Spleen (tissue), 7 donors: ENCODE results near the gene AMT.

ENCODE experiments used
- CTCF ChIP-seq, 11 experiments: fragments of 200-600 bp in 7 of 11; fragments of 450-650 bp in 4 of 11; sonication (generic) in 4 of 11; IDR thresholded peaks in 8 of 11; conservative IDR thresholded peaks in 3 of 11; 1 replicate in 7 of 11; 2 replicates in 4 of 11; pipeline versions ENCODE4 v1.4.0 to v1.8.0; 2016 to 2021; ENCODE audit warnings: antibody characterized with exemption in 11 of 11, inconsistent platforms in 4 of 11, mild to moderate bottlenecking in 1 of 11
- POLR2A ChIP-seq, 3 donors: fragments of 450-650 bp; IDR thresholded peaks; one replicate each; pipeline ENCODE4 v1.5.1; 2017; ENCODE audit warnings: antibody characterized with exemption in 3 of 3, mild to moderate bottlenecking in 1 of 3
- POLR2AphosphoS5 ChIP-seq, 3 donors: sonication (generic); formaldehyde crosslinking; IDR thresholded peaks; one replicate each; pipeline ENCODE4 v1.5.1; 2017; ENCODE audit warnings: antibody characterized with exemption in 3 of 3
- donor health status: DM: no; HTN: no; CAD: no; lungs with moderate emphysema.
- donor health status: DM: no; HTN: no; CAD: no.
- donor health status: DM: no; HTN: no; CAD: no.

GRCh38 chr3:49461443-49462171, 39.3 kb upstream of the AMT start:
- no peak for TF ChIP-seq CTCF (IDR thresholded peaks at IDR 0.05 in 8 of 11, conservative IDR thresholded peaks at IDR 0.05 in 3 of 11)
- TF ChIP-seq POLR2AphosphoS5 (IDR thresholded peaks at IDR 0.05), result no peak
- TF ChIP-seq POLR2A (IDR thresholded peaks at IDR 0.05), result no peak
